Loucy (cell line): ENCODE data around the gene TMSB10.
A peak's percentile ranks its signal among the peaks of the same experiment; 100 is the strongest.

Source experiments
- H2AFZ ChIP-seq: fragments of 200-600 bp; sonication (generic); 2 replicates; pipeline ENCODE4 v1.6.0; 2016; ENCODE audit warnings: antibody characterized with exemption, mild to moderate bottlenecking, low read length, moderate library complexity
- H3F3A ChIP-seq: fragments of 200-600 bp; 2 replicates; pipeline ENCODE4 v1.6.0; 2016; ENCODE audit warnings: antibody characterized with exemption, low read depth, mild to moderate bottlenecking
- H3K27me3 ChIP-seq: fragments of 200-600 bp; sonication (generic); 2 replicates; pipeline ENCODE4 v1.6.1; 2014; ENCODE audit warnings: low read length, mild to moderate bottlenecking; ENCODE audit not compliant: insufficient read depth, poor library complexity, severe bottlenecking
- H3K36me3 ChIP-seq: fragments of 200-600 bp; sonication (generic); 2 replicates; pipeline ENCODE4 v1.6.1; 2016; ENCODE audit warnings: low read length; ENCODE audit not compliant: insufficient read depth
- H3K4me1 ChIP-seq: fragments of 200-600 bp; sonication (generic); 2 replicates; pipeline ENCODE4 v1.5.1; 2014; ENCODE audit warnings: low read length, mild to moderate bottlenecking; ENCODE audit not compliant: insufficient read depth, poor library complexity, severe bottlenecking
- H3K4me2 ChIP-seq: fragments of 200-600 bp; sonication (generic); 2 replicates; pipeline ENCODE4 v1.6.0; 2014; ENCODE audit warnings: antibody characterized with exemption, low read length, low read depth, mild to moderate bottlenecking; ENCODE audit not compliant: poor library complexity, severe bottlenecking
- H3K4me3 ChIP-seq: fragments of 200-600 bp; sonication (generic); 2 replicates; pipeline ENCODE4 v1.5.1; 2014; ENCODE audit warnings: low read length, mild to moderate bottlenecking, mixed read lengths; ENCODE audit not compliant: poor library complexity, severe bottlenecking
- H3K79me2 ChIP-seq: fragments of 200-600 bp; sonication (generic); 2 replicates; pipeline ENCODE4 v1.6.1; 2014; ENCODE audit warnings: low read length; ENCODE audit not compliant: insufficient read depth
- H3K9ac ChIP-seq: fragments of 200-600 bp; sonication (generic); 2 replicates; pipeline ENCODE4 v1.6.0; 2014; ENCODE audit warnings: mild to moderate bottlenecking, low read depth, low read length, moderate library complexity; ENCODE audit not compliant: poor library complexity, severe bottlenecking
- H3K9me2 ChIP-seq: fragments of 200-600 bp; sonication (generic); replicated peaks from 2 replicates; pipeline ENCODE4 v1.6.1; 2016; ENCODE audit warnings: low read depth, low read length, mixed read lengths
- H3K9me3 ChIP-seq: fragments of 200-600 bp; sonication (generic); 2 replicates; pipeline ENCODE4 v1.6.1; 2014; ENCODE audit warnings: mild to moderate bottlenecking, antibody characterized with exemption, low read length, low read depth; ENCODE audit not compliant: insufficient read depth
- H4K20me1 ChIP-seq: fragments of 200-600 bp; sonication (generic); 2 replicates; pipeline ENCODE4 v1.6.0; 2014; ENCODE audit warnings: antibody characterized with exemption, low read length, mild to moderate bottlenecking; ENCODE audit not compliant: insufficient read depth, poor library complexity, severe bottlenecking
- CTCF ChIP-seq: fragments of 200-600 bp; sonication (generic); conservative IDR thresholded peaks from 2 replicates; pipeline ENCODE4 v1.5.1; 2014; ENCODE audit warnings: mild to moderate bottlenecking, antibody characterized with exemption, low read length
- EZH2phosphoT487 ChIP-seq: fragments of 200-600 bp; IDR thresholded peaks from 2 replicates; pipeline ENCODE4 v1.6.1; 2018; ENCODE audit warnings: antibody characterized with exemption, mild to moderate bottlenecking, moderate library complexity, borderline replicate concordance

Gene TMSB10

GRCh38 chr2:84879584-84880394, 25.7 kb upstream of the TMSB10 start:
- Histone ChIP-seq H3K9ac (no peak overlapping the region), H3K4me3 (no peak overlapping the region), H4K20me1 (no peaks in the 10 kb centered on the region), H3K79me2 (no peaks in the 10 kb centered on the region), H3K4me2 (no peak overlapping the region), H3F3A (no peaks in the 10 kb centered on the region), H3K27me3 (no peaks in the 10 kb centered on the region), H3K9me3 (no peaks in the 10 kb centered on the region), H2AFZ (no peak overlapping the region), H3K4me1 (peaks cover 4% of the 10 kb centered on the region), H3K9me2 (no peaks in the 10 kb centered on the region), H3K36me3 (no peaks in the 10 kb centered on the region)
- no peak for TF ChIP-seq EZH2phosphoT487
- no peak for TF ChIP-seq CTCF

- Histone ChIP-seq H3K9me3 (no peaks in the 10 kb centered on the region), H3K4me3 (no peak overlapping the region), H3K9me2 (no peaks in the 10 kb centered on the region), H3F3A (no peaks in the 10 kb centered on the region), H4K20me1 (no peaks in the 10 kb centered on the region), H3K9ac (no peak overlapping the region), H3K4me1 (peaks cover 4% of the 10 kb centered on the region), H3K4me2 (no peak overlapping the region), H3K79me2 (no peaks in the 10 kb centered on the region), H3K27me3 (no peaks in the 10 kb centered on the region), H3K36me3 (no peaks in the 10 kb centered on the region), H2AFZ (no peak overlapping the region)
- TF ChIP-seq EZH2phosphoT487 (no peak), CTCF (no peak)
These were observed 25.1 kb upstream of the TMSB10 start for GRCh38 chr2:84880395-84880644.

- Histone ChIP-seq H2AFZ (peak within 1 kb of the TSS; percentile 81), H3K9me2 (no peaks in the 10 kb centered on the region), H3K4me3 (peak within 1 kb of the TSS; percentile 68), H4K20me1 (no peaks in the 10 kb centered on the region), H3K4me1 (peaks cover 4% of the 10 kb centered on the region), H3K4me2 (peak within 1 kb of the TSS; percentile 82), H3K36me3 (no peaks in the 10 kb centered on the region), H3F3A (no peaks in the 10 kb centered on the region), H3K79me2 (no peaks in the 10 kb centered on the region), H3K27me3 (no peaks in the 10 kb centered on the region), H3K9ac (peak within 1 kb of the TSS; percentile 55), H3K9me3 (no peaks in the 10 kb centered on the region)
- TF ChIP-seq CTCF (no peak), EZH2phosphoT487 (no peak)
These were observed 24.6 kb upstream of the TMSB10 start, which contains the start of gene TRABD2A for GRCh38 chr2:84880645-84881521. Gene TRABD2A, minus strand, starts transcription at chr2:84881084. Its CDS starts 45 bp downstream, at chr2:84881039.
